ENCODE data around the gene NOX3. TPM values are rescaled to one million over a fixed set of nuclear protein-coding genes. Genes with fewer than 3 reads are reported as not detected.

Gene NOX3
- total RNA-seq, 1 donor from 2014 or later = not detected

- Histone ChIP-seq H3K4me3 (no peak overlapping the region), H3K4me1 (no peaks in the 10 kb centered on the region), H3K36me3 (no peaks in the 10 kb centered on the region), H3K9me3 (peaks cover 14% of the 10 kb centered on the region), H3K27ac (no peak overlapping the region), H3K27me3 (ENCODE audit: low read depth) (no peaks in the 10 kb centered on the region)
- intact Hi-C loops (cut with DNase I) = no loop called here
- ATAC-seq = no peak
- no peak for TF ChIP-seq CTCF (IDR thresholded peaks at IDR 0.05)
- no peak for DNase-seq
These were observed 102.8 kb downstream of the NOX3 start for GRCh38 chr6:155352811-155353210.

- Histone ChIP-seq H3K36me3 (no peaks in the 10 kb centered on the region), H3K9me3 (peaks cover 18% of the 10 kb centered on the region), H3K27ac (no peak overlapping the region), H3K4me1 (no peaks in the 10 kb centered on the region), H3K4me3 (no peak overlapping the region), H3K27me3 (ENCODE audit: low read depth) (no peaks in the 10 kb centered on the region)
- ATAC-seq (no peak), DNase-seq (no peak)
- TF ChIP-seq CTCF (IDR thresholded peaks at IDR 0.05) = no peak
- intact Hi-C loops (cut with DNase I) = no loop called here
These were observed 103.6 kb downstream of the NOX3 start for GRCh38 chr6:155352130-155352420.

GRCh38 chr6:155351273-155352129, 104.1 kb downstream of the NOX3 start:
- no peaks in the 10 kb centered on the region for H3K36me3 ChIP-seq
- H3K9me3 ChIP-seq = peaks cover 20% of the 10 kb centered on the region
- no peak overlapping the region for H3K4me3 ChIP-seq
- no peak for TF ChIP-seq CTCF (IDR thresholded peaks at IDR 0.05)
- DNase-seq = no peak
- no peaks in the 10 kb centered on the region for H3K27me3 ChIP-seq (ENCODE audit: low read depth)
- intact Hi-C loops (cut with DNase I) = no loop called here
- H3K4me1 ChIP-seq = no peaks in the 10 kb centered on the region
- H3K27ac ChIP-seq = no peak overlapping the region
- ATAC-seq = no peak

GRCh38 chr6:155349956-155350355, 105.7 kb downstream of the NOX3 start:
- Histone ChIP-seq H3K4me1 (no peaks in the 10 kb centered on the region), H3K36me3 (no peaks in the 10 kb centered on the region), H3K27me3 (ENCODE audit: low read depth) (no peaks in the 10 kb centered on the region), H3K9me3 (peaks cover 19% of the 10 kb centered on the region), H3K4me3 (no peak overlapping the region), H3K27ac (no peak overlapping the region)
- intact Hi-C loops (cut with DNase I) = no loop called here
- TF ChIP-seq CTCF (IDR thresholded peaks at IDR 0.05) = no peak
- ATAC-seq = no peak
- no peak for DNase-seq

- DNase-seq (no peak), ATAC-seq (no peak)
- H3K27me3 ChIP-seq (ENCODE audit: low read depth) = no peaks in the 10 kb centered on the region
- H3K4me1 ChIP-seq = no peaks in the 10 kb centered on the region
- TF ChIP-seq CTCF (IDR thresholded peaks at IDR 0.05) = no peak
- no peaks in the 10 kb centered on the region for H3K36me3 ChIP-seq
- H3K4me3 ChIP-seq = no peak overlapping the region
- H3K27ac ChIP-seq = no peak overlapping the region
- intact Hi-C loops (cut with DNase I) = no loop called here
- H3K9me3 ChIP-seq = peaks cover 10% of the 10 kb centered on the region
These were observed 106.5 kb downstream of the NOX3 start for GRCh38 chr6:155349129-155349528.

All from lower lobe of right lung (tissue), 2 donors.